NCI-H748 (cell line): ENCODE results near the gene C19orf25.
"Not testable (repeated sequence)": the region's sequence is repeated elsewhere in the genome, so short reads cannot be mapped to it uniquely, and the experiment has no call there.

Experiments used
- DNase-seq: peaks from one replicate; lab custom pipeline; 2025; ENCODE audit not compliant: unreplicated experiment; lab: John Stamatoyannopoulos, UW

C19orf25 gene

GRCh38 chr19:1481893-1482360 lies 2.9 kb upstream of the C19orf25 start:
- DNase-seq, result no peak

DNA sequence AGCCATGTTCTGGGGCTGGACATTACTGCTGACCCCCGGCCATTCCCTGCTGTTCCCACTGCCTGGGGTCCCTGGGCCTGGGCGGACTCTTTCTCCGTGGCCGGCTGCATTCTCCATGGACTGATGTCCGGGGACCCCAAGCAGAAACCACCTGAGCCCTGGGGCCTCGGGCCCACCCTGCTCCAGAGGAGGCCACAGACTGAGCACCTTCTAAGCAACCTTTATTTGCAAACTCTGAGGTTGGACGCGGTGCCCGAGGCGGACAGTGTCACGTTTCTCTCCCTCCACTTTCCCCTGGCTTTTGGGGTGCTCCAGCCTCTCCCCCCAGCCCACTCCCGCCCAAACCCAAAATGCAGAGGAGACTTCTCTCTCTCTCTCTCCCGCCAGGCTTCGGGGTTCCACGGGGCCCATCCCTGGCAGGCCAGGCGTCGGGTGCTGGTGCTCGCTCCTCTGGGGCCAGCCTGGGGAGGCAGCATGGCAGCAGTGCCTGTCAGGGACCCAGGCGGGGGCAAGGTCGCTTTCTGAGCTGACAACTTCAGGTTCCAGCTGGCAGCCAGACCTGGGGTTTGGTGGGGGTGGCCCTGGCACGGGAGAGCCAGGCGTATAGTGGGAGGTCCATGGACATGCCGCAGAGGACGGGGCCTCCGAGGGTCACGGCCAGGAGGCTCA lies 2.3 kb upstream of the C19orf25 start:
- DNase-seq, result no peak

DNA sequence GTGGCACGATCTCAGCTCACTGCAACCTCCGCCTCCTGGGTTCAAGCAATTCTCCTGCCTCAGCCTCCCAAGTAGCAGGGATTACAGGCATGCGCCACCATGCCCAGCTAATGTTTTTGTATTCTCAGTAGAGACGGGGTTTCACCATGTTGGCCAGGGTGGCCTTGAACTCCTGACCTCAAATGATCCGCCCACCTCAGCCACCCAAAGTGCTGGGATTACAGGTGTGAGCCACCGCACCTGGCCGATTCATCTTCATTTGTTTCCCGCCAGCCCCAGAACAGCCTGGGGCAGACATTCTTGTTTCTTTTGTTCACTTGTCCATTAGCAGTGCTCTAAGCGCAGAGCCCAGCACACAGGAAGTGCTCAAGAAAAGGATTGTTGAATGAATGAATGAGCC lies 2.0 kb downstream of the C19orf25 start:
- DNase-seq, result not testable (repeated sequence)

GRCh38 chr19:1475751-1476437 lies 3.1 kb downstream of the C19orf25 start:
- DNase-seq, result no peak

DNA sequence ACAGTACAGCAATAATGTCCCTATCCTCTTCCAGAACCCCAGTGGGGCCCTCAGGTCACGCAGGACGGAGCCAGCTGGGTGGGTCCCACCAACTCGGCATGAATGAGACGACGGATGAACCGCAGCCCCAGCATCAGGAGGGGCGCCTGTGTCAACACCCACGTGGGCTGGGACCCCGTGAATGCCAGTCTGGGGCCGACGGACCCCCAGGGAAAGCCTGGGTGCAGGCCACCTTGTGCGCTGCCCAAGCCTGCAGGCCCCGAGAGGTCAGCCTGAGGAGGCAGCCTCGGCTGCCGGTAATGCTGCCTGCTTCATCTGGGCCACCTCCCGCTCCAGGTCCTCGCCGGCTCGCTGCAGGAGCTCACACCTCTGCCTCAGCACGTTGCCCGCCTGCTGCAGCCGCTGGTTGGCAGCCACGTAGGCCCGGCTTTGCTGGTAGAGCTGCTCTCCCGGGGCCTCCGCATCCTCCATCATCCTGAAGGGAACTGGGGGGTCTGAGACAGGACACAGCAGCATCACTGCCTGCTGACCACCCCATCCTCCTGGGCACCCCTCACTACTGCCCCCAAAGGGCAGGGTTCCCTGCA lies 4.2 kb downstream of the C19orf25 start:
- DNase-seq, result no peak

GRCh38 chr19:1474011-1474764 lies 4.8 kb downstream of the C19orf25 start:
- DNase-seq, result no peak

DNA sequence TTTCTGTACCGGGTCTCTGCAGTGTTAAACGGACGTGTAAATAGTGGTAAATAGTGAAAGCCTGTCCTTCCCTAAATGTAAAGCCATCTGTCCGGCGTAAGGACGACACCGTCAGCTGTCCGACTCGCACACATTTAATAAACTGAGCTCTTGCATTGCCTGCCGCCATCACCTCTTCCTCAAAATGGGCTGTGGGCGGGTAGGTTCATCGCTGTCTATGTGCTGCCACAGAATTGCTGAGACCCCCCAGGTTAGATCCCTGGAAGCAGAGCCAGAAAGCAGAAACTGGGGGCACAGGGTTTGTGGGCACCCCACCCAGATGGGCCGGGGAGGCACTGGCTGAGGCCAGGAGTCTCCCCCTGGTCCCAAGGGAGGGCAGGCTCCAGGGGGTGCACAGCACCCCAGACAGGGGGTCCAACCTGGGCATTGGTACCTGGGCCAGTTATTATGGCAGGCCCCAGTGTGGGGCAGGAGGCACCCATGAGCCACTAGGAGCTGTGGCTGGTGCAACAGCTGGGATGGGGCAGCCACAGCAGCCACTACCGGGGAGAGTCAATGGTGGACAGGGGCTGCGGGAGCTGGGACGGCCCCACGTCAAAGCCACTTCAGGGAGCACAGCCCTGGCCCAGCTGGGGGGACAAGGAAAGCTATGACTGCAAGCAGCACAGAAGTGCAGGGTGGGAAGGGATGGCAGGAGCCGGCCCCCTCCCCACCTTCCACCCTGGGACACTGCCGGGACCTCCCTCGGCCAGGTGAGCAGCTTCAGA lies 5.7 kb downstream of the C19orf25 start:
- no peak for DNase-seq

DNA sequence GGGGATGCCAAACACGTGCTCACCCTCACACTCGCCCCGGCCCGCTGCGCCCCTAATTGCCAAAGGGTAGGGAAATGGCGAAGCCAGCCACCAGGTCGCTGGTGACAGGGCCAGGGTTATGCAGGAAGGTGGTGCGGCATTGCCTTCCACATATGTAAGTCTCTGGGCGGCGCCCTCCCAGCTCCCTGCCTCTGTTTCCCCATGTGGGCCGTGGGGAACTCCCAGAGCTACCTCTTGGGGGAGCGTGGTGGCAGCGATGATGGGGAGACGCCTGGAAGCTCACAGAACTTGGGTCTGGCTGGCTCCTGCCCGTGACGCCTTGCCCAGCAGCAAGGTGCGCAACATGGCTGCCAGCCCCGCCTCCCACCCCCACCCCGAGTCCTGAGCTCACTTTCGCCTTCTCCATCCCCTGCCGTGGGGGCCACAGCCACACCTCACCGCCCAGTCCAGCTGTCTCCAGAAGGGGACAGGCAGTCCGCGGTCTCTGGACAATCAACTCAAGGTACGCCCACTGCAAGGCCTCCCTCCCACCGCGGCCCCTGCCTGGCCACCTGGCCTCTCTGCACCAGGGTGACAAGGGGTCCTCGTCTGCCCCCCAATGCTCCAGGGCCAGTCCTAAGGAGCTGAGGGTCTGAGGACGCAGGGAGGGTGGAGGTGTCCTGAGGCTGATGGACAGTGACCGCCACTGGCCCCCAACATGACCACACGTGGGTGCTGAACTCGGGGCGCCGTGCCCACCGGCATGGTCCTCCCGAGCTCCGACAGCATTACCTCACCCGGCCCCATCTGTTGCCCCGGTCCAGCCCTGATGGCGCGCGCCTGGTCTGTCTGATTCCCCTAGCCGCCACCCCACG lies 6.6 kb downstream of the C19orf25 start:
- peak; percentile 46 for DNase-seq

GRCh38 chr19:1471515-1472160 lies 7.4 kb downstream of the C19orf25 start:
- peak; percentile 30 for DNase-seq

DNA sequence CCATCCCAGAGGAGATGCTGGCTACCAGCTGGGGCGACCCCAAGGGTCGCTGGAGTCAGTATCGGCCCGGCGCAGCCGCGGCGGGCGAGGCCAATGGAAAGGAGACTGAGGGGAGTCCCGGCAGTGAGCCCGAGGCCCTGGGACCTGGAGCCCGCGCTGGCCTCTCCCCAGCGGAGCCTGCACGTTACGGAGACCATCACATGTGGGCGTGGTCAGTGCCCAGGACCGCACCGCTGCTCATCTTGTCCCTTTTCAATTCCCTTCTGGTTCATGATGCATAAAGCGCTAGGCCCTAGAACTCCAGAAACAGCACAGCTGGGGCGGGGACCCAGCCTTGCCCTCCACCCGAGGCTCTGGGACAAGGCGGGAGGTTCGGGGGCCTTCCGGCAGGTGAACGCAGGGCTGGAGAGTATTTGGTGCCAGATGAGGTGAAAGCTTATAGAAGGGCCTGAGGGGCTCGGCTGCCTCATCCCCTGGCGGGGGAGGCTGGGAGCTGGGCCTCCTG lies 8.0 kb downstream of the C19orf25 start:
- peak; percentile 75 for DNase-seq

DNA sequence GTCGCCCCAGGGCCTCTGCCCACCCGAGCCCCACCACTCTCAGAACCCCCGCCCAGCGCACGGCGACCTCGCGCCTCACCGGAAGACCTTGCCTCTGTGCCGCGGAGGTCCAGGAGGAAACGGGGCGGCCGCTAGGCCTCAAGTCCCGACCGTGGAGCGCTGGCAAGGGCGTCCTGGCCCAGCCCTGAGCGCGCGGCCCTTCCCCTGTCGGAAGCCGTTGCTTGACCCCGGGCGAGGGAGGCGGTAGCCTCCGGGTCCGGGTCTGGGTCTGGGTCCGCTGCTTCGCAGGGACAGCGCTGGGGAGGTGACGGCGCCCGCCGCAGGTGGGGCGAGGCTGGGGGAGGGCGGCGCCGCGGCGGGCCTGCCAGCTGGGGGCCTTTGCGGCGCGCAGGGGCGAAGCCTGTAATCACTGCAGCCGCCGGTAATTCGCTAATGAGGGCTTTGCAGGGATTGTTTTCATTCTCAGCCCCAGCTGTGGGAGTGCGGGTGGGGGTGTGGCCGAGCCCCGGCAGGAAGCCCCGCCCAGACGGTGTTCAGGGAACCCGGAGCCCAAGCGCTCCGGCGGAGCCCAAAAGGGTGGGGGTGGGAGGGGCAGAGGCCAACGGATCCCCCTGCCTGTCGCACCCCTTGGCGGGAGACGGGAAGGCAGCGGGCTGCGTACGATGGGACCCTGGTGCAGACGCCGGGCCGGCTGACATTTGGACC lies 8.6 kb downstream of the C19orf25 start:
- DNase-seq, result peak; percentile 87

- no peak for DNase-seq
Measured at GRCh38 chr19:1470055-1470304, 9.0 kb downstream of the C19orf25 start.

- peak; percentile 28 for DNase-seq
Measured at GRCh38 chr19:1469255-1470054, 9.6 kb downstream of the C19orf25 start.

DNA sequence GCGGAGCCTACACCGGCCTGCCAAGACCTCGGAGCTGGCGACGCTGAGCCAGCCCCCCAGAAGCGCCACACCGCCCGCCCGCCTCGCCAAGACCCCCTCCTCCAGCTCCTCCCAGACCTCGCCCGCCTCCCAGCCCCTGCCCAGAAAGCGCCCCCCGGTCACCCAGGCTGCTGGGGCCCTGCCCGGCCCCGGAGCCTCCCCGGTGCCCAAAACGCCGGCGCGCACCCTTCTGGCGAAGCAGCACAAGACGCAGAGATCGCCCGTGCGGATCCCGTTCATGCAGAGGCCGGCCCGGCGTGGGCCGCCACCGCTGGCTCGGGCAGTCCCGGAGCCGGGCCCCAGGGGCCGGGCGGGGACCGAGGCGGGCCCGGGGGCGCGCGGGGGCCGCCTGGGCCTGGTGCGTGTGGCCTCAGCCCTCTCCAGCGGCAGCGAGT lies 10.2 kb downstream of the C19orf25 start:
- DNase-seq, result no peak

GRCh38 chr19:1468274-1468820 lies 10.7 kb downstream of the C19orf25 start:
- no peak for DNase-seq

GRCh38 chr19:1467490-1468273 lies 11.3 kb downstream of the C19orf25 start:
- no peak for DNase-seq

DNA sequence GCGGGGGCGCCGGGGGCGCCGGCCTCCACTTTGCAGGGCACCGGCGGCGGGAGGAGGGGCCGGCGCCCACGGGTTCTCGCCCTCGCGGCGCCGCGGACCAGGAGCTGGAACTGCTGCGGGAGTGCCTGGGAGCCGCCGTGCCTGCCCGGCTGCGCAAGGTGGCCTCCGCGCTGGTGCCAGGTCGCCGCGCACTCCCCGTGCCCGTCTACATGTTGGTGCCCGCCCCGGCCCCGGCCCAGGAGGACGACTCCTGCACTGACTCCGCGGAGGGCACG lies 11.9 kb downstream of the C19orf25 start:
- DNase-seq, result no peak
